H1 (cell line): ENCODE results near the gene UNK. TPM values are rescaled to one million over a fixed set of nuclear protein-coding genes. Genes with fewer than 3 reads are reported as not detected.

Source experiments
- BCL11A ChIP-seq, 2 experiments: IDR thresholded peaks; one replicate each; pipeline ENCODE4 v1.6.1; 2011; ENCODE audit warnings: low read depth in 2 of 2, low read length in 2 of 2, mild to moderate bottlenecking in 2 of 2
- BRCA1 ChIP-seq: IDR thresholded peaks from 2 replicates; pipeline ENCODE4 v1.6.1; 2012; ENCODE audit warnings: low read depth, low read length, improper control_type of control experiment
- CBX8 ChIP-seq: fragments of 300-800, 300-1000 bp; sonication (generic); IDR thresholded peaks from 2 replicates; pipeline ENCODE4 v1.7.1; 2016; ENCODE audit warnings: low read depth, low read length, borderline replicate concordance
- CEBPB ChIP-seq: IDR thresholded peaks from 2 replicates; pipeline ENCODE4 v1.6.1; 2012; ENCODE audit warnings: low read depth, low read length
- CHD2 ChIP-seq: IDR thresholded peaks from 2 replicates; pipeline ENCODE4 v1.6.1; 2012; ENCODE audit warnings: low read length, improper control_type of control experiment
- CHD7 ChIP-seq: fragments of 300-600 bp; sonication (generic); IDR thresholded peaks from 2 replicates; pipeline ENCODE4 v1.7.1; 2012; ENCODE audit warnings: low read length, moderate library complexity, mild to moderate bottlenecking, inconsistent platforms; ENCODE audit not compliant: insufficient replicate concordance
- EGR1 ChIP-seq: IDR thresholded peaks from 2 replicates; pipeline ENCODE4 v1.6.1; 2011; ENCODE audit warnings: low read depth, low read length, borderline replicate concordance
- MAX ChIP-seq: IDR thresholded peaks from 2 replicates; pipeline ENCODE4 v1.6.1; 2012; ENCODE audit warnings: inconsistent platforms
- POLR2A ChIP-seq, 2 experiments: IDR thresholded peaks; 1 replicate in 1 of 2; 2 replicates in 1 of 2; pipeline ENCODE4 v1.6.1; 2011; ENCODE audit warnings: low read depth in 2 of 2, low read length in 2 of 2, mild to moderate bottlenecking in 2 of 2; ENCODE audit errors: control extremely low read depth in 1 of 2
- ZNF274 ChIP-seq: IDR thresholded peaks from 2 replicates; pipeline ENCODE4 v1.7.0; 2012; ENCODE audit warnings: low read length, borderline replicate concordance; ENCODE audit errors: extremely low read depth
- polyA plus RNA-seq, 7 experiments: library from polyadenylated mRNA; depleted of rRNA in 3 of 7; stranded (reverse) in 5 of 7; unstranded in 2 of 7; fragments of >200 nt in 5 of 7; fragments of 200-250 nt in 2 of 7; gene quantifications; 1 replicate in 5 of 7; 2 replicates in 1 of 7; 4 replicates in 1 of 7; pipeline versions ENCODE4 v1.2.1 to v1.2.3, GENCODE V29; 2011 to 2013; ENCODE audit warnings: missing spikeins in 2 of 7, mixed read lengths in 2 of 7
- total RNA-seq: library from RNA; stranded (reverse); fragmentation: NEBNext Ultra II Directional; extraction: Animal tissue kit (Norgen Biotek cat#: 25700); gene quantifications from 2 replicates; pipeline ENCODE4 v1.2.1, GENCODE V29; 2021

The UNK gene
- total and polyA plus RNA-seq, 2 of the 8 experiments (the other 6 are each of a cell fraction or from before 2014, with no cell fraction given) = 24.2 to 33.3 TPM

GRCh38 chr17:75820094-75821080 is 35.8 kb downstream of the UNK start (continued):
- TF ChIP-seq CHD7 = no peak
- TF ChIP-seq ZNF274 = no peak
- TF ChIP-seq POLR2A (IDR thresholded peaks at IDR 0.05; ENCODE audit: control extremely low read depth in 1 of 2, low read depth in 2 of 2, low read length in 2 of 2) = no peak
- TF ChIP-seq BCL11A (IDR thresholded peaks at IDR 0.05; ENCODE audit: low read depth in 2 of 2, low read length in 2 of 2) = no peak
- TF ChIP-seq EGR1 = no peak
- no peak for TF ChIP-seq CHD2
- TF ChIP-seq MAX = no peak
- no peak for TF ChIP-seq CBX8
- no peak for TF ChIP-seq BRCA1
- TF ChIP-seq CEBPB = no peak
